ENCODE data around the gene RIPOR3.
A peak's percentile ranks its signal among the peaks of the same experiment; 100 is the strongest.

Gene RIPOR3

GRCh38 chr20:50658804-50659380 lies 32.5 kb downstream of the RIPOR3 start:
- Histone ChIP-seq H3K27me3 (no peaks in the 10 kb centered on the region), H3K4me3 (ENCODE audit: low read depth, low read length) (no peak overlapping the region), H3K4me1 (peaks cover 2% of the 10 kb centered on the region; the same call in 1 of the 2 replicates), H3K9me3 (no peaks in the 10 kb centered on the region), H3K36me3 (no peaks in the 10 kb centered on the region)
- DNase-seq, result no peak
- no peak for TF ChIP-seq CTCF (IDR thresholded peaks at IDR 0.05; ENCODE audit: low read depth, low read length)

- Histone ChIP-seq H3K27me3 (no peaks in the 10 kb centered on the region), H3K4me3 (ENCODE audit: low read depth, low read length) (peak overlapping the region; percentile 52), H3K4me1 (0 out of 2 replicates have a peak, but pooled peaks cover 2% of the 10 kb centered on the region), H3K9me3 (no peaks in the 10 kb centered on the region), H3K36me3 (no peaks in the 10 kb centered on the region)
- peak; percentile 63 for DNase-seq
- TF ChIP-seq CTCF (IDR thresholded peaks at IDR 0.05; ENCODE audit: low read depth, low read length), result no peak
These were observed 35.9 kb downstream of the RIPOR3 start for GRCh38 chr20:50655311-50655880.

GRCh38 chr20:50654904-50655303 lies 36.4 kb downstream of the RIPOR3 start:
- no peak for DNase-seq
- H3K4me1 ChIP-seq, result 0 out of 2 replicates have a peak, but pooled peaks cover 2% of the 10 kb centered on the region
- H3K4me3 ChIP-seq (ENCODE audit: low read depth, low read length), result peak overlapping the region; percentile 52
- H3K9me3 ChIP-seq, result no peaks in the 10 kb centered on the region
- TF ChIP-seq CTCF (IDR thresholded peaks at IDR 0.05; ENCODE audit: low read depth, low read length), result no peak
- H3K27me3 ChIP-seq, result no peaks in the 10 kb centered on the region
- no peaks in the 10 kb centered on the region for H3K36me3 ChIP-seq

DNA sequence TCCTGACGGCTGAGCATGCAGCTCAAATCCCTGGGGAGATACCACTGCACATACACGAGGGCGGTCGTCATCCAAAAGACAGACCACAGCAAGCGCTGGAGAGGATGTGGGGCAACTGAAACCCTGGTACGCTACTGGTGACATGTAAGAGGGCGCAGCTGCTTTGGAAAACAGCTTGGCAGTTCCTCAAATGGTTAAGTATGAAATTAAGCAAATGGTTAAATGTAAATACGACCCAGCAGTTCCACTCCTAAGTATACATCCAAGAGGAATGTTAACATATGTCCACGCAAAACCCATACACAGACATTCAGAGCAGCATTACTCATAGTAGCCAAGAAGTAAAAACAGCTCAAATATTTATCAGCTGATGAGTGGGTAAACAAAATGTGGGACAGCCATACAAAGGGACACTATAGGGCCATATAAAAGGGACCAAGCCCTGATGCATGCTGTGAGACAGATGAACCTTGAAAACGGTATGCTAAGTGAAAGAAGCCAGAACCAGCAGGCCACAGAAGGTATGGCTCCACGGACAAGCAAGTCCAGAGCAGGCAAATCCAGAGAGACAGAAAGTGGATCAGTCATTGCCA lies 38.5 kb downstream of the RIPOR3 start:
- no peak overlapping the region for H3K4me3 ChIP-seq (ENCODE audit: low read depth, low read length)
- no peaks in the 10 kb centered on the region for H3K9me3 ChIP-seq
- H3K27me3 ChIP-seq, result no peaks in the 10 kb centered on the region
- no peaks in the 10 kb centered on the region for H3K36me3 ChIP-seq
- no peak for DNase-seq
- TF ChIP-seq CTCF (IDR thresholded peaks at IDR 0.05; ENCODE audit: low read depth, low read length), result no peak
- 0 out of 2 replicates have a peak, but pooled peaks cover 2% of the 10 kb centered on the region for H3K4me1 ChIP-seq

DNA sequence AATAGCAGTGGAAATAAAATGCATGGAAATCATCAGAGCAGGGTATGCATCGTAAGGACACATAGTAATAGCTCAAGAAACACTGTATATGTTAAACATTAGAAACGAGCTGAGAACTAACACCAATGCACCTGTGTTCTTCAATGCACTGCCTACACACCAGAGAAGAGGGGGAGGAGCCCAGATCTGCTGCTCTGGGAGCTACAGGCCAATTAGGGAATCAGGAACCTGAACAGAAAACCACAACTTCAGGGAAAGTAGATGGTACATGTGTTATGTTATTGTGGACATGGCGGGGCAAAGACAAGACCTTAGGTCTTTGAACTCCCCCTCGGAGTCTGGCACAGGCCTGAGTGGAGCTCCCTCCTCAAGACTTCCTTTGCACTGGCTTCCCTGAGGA lies 39.7 kb downstream of the RIPOR3 start:
- DNase-seq, result no peak
- Histone ChIP-seq H3K4me3 (ENCODE audit: low read depth, low read length) (no peak overlapping the region), H3K36me3 (no peaks in the 10 kb centered on the region), H3K27me3 (no peaks in the 10 kb centered on the region), H3K4me1 (0 out of 2 replicates have a peak, but pooled peaks cover 2% of the 10 kb centered on the region), H3K9me3 (peaks cover 2% of the 10 kb centered on the region)
- no peak for TF ChIP-seq CTCF (IDR thresholded peaks at IDR 0.05; ENCODE audit: low read depth, low read length)

DNA sequence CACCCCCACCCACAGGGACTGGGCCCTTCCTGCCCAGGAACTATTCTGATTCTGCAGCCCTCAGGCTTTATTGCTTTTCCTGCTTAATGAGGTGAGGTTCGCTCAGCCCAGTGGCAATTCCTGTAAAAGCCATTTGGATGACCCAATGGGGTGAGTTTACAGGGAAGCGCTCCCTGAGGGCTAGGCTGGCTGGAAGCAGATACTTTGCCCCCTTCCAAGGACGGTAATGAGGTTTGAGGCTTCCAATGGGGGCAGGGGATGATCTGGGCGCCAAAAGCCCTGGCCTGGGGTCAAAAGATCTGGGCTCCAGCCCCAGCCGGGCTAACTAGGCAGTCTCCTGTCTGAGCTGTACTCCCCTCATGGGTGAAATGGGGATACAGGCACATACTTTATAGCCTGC lies 41.8 kb downstream of the RIPOR3 start:
- H3K4me3 ChIP-seq (ENCODE audit: low read depth, low read length), result no peak overlapping the region
- no peak for TF ChIP-seq CTCF (IDR thresholded peaks at IDR 0.05; ENCODE audit: low read depth, low read length)
- H3K9me3 ChIP-seq, result peaks cover 8% of the 10 kb centered on the region
- no peaks in the 10 kb centered on the region for H3K27me3 ChIP-seq
- DNase-seq, result no peak
- H3K4me1 ChIP-seq, result no peaks in the 10 kb centered on the region
- no peaks in the 10 kb centered on the region for H3K36me3 ChIP-seq

All from BE2C (cell line).